D721Med (cell line): ENCODE measurements around the gene PRMT5.

Experiments
- DNase-seq: peaks from one replicate; pipeline ENCODE4 v3.0.0; 2011; ENCODE audit warnings: low spot score; ENCODE audit not compliant: insufficient read length
- FAIRE-seq: peaks from 2 replicates; lab custom pipeline; 2011; peaks lifted over from hg19 to GRCh38; lab: Jason Lieb, UNC
- TF ChIP-seq, protein P1 (sequence below): IDR thresholded peaks from 2 replicates; pipeline ENCODE4 v1.5.1; 2012; ENCODE audit warnings: mild to moderate bottlenecking, control low read depth; ENCODE audit not compliant: insufficient read depth; ENCODE audit errors: missing control alignments

The PRMT5 gene

DNA sequence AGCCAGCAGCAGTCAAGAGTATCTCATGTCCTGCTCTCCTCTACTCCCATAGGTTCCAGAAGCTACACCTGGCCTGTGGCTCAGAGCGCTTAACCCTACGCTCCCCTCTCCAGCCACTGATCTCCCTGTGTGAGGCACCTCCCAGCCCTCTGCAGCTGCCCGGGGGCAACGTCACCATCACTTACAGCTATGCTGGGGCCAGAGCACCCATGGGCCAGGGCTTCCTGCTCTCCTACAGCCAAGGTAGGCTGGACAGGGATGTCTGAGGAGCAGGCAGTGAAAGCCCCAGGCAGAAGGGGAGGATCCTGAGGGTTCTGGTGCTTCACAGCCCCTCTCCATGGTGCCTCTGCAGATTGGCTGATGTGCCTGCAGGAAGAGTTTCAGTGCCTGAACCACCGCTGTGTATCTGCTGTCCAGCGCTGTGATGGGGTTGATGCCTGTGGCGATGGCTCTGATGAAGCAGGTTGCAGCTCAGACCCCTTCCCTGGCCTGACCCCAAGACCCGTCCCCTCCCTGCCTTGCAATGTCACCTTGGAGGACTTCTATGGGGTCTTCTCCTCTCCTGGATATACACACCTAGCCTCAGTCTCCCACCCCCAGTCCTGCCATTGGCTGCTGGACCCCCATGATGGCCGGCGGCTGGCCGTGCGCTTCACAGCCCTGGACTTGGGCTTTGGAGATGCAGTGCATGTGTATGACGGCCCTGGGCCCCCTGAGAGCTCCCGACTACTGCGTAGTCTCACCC, 54.0 kb downstream of the PRMT5 start:
- no peak for FAIRE-seq
- no peak for DNase-seq
- TF ChIP-seq, protein P1, sequence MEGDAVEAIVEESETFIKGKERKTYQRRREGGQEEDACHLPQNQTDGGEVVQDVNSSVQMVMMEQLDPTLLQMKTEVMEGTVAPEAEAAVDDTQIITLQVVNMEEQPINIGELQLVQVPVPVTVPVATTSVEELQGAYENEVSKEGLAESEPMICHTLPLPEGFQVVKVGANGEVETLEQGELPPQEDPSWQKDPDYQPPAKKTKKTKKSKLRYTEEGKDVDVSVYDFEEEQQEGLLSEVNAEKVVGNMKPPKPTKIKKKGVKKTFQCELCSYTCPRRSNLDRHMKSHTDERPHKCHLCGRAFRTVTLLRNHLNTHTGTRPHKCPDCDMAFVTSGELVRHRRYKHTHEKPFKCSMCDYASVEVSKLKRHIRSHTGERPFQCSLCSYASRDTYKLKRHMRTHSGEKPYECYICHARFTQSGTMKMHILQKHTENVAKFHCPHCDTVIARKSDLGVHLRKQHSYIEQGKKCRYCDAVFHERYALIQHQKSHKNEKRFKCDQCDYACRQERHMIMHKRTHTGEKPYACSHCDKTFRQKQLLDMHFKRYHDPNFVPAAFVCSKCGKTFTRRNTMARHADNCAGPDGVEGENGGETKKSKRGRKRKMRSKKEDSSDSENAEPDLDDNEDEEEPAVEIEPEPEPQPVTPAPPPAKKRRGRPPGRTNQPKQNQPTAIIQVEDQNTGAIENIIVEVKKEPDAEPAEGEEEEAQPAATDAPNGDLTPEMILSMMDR, result no peak

DNA sequence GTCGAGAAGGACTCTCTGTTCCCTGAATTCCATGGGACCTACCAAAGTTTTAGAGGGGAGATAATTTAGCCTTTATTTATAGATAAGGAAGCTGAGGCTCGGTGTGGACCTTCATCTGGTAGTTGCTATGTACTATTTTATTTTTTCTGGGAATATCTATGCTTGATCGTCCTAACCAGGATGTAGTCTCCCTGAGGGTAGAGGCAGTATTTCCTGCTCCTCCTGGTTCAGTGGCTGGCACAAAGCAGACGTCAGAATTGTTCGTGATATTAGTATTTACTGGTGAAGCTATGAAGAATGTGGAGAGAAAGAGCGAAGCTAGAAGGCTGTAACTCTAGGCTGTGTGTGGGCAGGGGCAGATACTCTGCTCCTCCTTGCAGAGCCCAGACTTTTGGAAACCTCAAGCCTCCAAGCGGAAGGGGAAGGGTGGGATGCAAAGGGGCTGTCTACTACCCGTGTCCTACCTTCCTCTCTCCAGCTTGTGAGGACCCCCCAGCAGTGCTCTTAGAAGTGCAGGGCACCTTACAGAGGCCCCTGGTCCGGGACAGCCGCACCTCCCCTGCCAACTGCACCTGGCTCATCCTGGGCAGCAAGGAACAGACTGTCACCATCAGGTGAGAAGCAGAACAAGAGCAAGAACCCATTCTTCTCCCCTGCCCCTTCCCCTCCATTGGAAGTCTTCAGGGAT, 56.2 kb downstream of the PRMT5 start:
- FAIRE-seq (no peak), DNase-seq (no peak)
- TF ChIP-seq, protein P1, result no peak

DNA sequence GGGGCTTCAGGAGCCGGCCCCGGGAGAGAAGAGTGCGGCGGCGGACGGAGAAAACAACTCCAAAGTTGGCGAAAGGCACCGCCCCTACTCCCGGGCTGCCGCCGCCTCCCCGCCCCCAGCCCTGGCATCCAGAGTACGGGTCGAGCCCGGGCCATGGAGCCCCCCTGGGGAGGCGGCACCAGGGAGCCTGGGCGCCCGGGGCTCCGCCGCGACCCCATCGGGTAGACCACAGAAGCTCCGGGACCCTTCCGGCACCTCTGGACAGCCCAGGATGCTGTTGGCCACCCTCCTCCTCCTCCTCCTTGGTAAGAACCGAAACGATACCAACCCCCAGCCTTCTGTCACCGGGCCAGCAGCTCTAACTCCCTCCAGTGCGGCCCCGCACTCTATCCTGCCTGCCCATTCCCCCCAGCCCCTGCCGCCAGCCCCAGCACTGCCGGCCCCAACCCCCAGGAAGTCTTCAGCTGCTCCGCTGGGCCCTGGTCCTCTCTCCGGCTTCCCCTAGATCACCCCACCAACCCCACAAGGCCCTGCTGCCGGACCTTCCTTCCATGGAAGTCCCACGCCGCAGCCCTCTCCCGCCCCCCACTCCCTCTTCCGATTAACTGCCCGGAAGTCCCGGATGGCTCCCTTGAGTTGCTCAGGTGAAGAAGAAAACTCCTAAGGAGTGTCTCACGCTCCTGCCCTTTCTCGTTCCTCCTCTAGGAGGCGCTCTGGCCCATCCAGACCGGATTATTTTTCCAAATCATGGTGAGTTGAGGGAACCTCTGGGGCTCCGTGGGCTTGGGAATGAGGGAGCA, 56.9 kb downstream of the PRMT5 start:
- DNase-seq (peak; percentile 63), FAIRE-seq (no peak)
- TF ChIP-seq, protein P1, result peak; percentile 89

DNA sequence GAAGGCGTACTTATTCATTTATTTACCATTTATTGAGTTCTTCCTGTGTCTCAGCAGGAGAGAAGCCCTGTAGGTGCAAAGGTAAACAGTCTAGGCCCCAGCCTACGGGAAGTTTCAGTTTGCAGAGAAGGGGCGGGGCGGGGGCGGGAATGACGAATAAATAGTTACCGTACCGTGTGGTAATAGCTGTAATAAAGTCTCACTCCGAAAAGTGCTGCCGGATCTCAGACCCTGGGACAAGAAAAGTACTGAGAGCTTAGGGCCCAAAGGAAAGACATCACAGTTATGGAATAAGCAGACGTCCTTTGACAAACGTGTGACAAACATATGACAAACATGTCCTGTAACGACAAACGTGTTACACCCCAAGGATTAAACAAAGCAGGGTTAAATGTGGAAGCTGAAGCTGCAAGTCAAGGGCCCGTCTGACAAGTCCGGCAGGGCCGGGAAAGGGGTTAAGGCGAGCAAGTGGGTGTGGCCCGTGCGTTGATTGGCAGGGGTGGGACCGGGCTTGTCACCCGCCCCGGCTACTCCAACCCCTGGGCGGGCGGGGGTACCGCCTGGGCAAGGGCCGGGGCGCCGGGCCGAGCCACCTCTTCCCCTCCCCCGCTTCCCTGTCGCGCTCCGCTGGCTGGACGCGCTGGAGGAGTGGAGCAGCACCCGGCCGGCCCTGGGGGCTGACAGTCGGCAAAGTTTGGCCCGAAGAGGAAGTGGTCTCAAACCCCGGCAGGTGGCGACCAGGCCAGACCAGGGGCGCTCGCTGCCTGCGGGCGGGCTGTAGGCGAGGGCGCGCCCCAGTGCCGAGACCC, 57.7 kb downstream of the PRMT5 start, which contains the start of gene LRP10:
Gene LRP10 (plus strand): TSS at position 517 of the 809 bp plus-strand sequence. CDS start 564 bp downstream, outside the sequence.
- no peak for FAIRE-seq
- DNase-seq, result no peak
- TF ChIP-seq, protein P1, result no peak

DNA sequence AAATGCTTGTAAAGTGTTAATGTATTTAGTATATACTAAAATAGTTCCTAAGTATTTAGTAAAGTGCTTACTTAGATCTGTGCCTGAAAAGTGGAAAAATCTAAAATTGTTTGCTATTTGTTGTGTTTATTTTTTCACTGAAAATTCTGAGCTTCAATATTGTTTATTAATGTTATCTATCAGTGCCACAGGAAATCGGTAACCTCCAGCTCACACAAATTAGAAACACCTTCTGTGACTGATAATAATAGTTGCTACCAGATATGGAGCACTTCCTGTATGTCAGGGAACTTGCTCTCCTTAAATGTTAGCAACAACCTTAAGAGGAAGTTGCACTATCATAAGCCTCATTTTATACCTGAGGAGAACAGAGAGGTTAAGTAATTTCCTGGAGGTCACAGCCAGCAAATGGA, 58.4 kb downstream of the PRMT5 start:
- TF ChIP-seq, protein P1, result no peak
- no peak for FAIRE-seq

More for the DNA sequence above, 58.4 kb downstream of the PRMT5 start:
- DNase-seq, result no peak
